ENCODE data around the gene MTMR3.

Gene MTMR3

GRCh38 chr22:30047364-30047738, 164.4 kb downstream of the MTMR3 start:
- peaks cover 18% of the 10 kb centered on the region for H3K4me1 ChIP-seq (ENCODE audit: insufficient read depth, low read length)
- TF ChIP-seq EZH2 (IDR thresholded peaks at IDR 0.05; ENCODE audit: borderline replicate concordance, low read depth, low read length, severe bottlenecking): no peak
- TF ChIP-seq CTCF (IDR thresholded peaks at IDR 0.05; ENCODE audit: borderline replicate concordance, extremely low read depth, low read length, poor library complexity, severe bottlenecking): peak; percentile 77
- H3K27ac ChIP-seq (ENCODE audit: low read length): peak overlapping the region; percentile 86
- no peaks in the 10 kb centered on the region for H3K9me3 ChIP-seq (ENCODE audit: insufficient read depth, low read length, severe bottlenecking)
- ATAC-seq (ENCODE audit: insufficient read depth, low read depth) (peak; percentile 100), DNase-seq (peak; percentile 87)
- H3K27me3 ChIP-seq (ENCODE audit: insufficient read depth, low read length, poor library complexity): no peaks in the 10 kb centered on the region
- H3K4me3 ChIP-seq (ENCODE audit: low read depth in 1 of 2, low read length in 2 of 2): peak overlapping the region in 1 of 2 experiments; percentile 50; a peak in 2 of 4 replicates
- H3K79me2 ChIP-seq (ENCODE audit: insufficient read depth, low read length): no peaks in the 10 kb centered on the region
- H3K9ac ChIP-seq (ENCODE audit: low read depth, low read length): peak overlapping the region; percentile 31
- H4K20me1 ChIP-seq (ENCODE audit: insufficient read depth, low read length): no peaks in the 10 kb centered on the region
- H3K4me2 ChIP-seq (ENCODE audit: insufficient read depth, low read length): peak overlapping the region; percentile 56
- H3K36me3 ChIP-seq (ENCODE audit: insufficient read depth, low read length): no peaks in the 10 kb centered on the region
- H2AFZ ChIP-seq (ENCODE audit: low read depth, low read length): peak overlapping the region; percentile 84

- Histone ChIP-seq H3K4me2 (ENCODE audit: insufficient read depth, low read length) (no peak overlapping the region), H3K4me1 (ENCODE audit: insufficient read depth, low read length) (peaks cover 18% of the 10 kb centered on the region), H3K9me3 (ENCODE audit: insufficient read depth, low read length, severe bottlenecking) (no peaks in the 10 kb centered on the region), H3K27ac (ENCODE audit: low read length) (no peak overlapping the region), H3K4me3 (ENCODE audit: low read depth in 1 of 2, low read length in 2 of 2) (no peak overlapping the region), H3K9ac (ENCODE audit: low read depth, low read length) (no peak overlapping the region), H3K79me2 (ENCODE audit: insufficient read depth, low read length) (no peaks in the 10 kb centered on the region), H4K20me1 (ENCODE audit: insufficient read depth, low read length) (no peaks in the 10 kb centered on the region), H3K27me3 (ENCODE audit: insufficient read depth, low read length, poor library complexity) (no peaks in the 10 kb centered on the region), H2AFZ (ENCODE audit: low read depth, low read length) (peak overlapping the region; percentile 47), H3K36me3 (ENCODE audit: insufficient read depth, low read length) (no peaks in the 10 kb centered on the region)
- ATAC-seq (ENCODE audit: insufficient read depth, low read depth) (no peak), DNase-seq (no peak)
- TF ChIP-seq EZH2 (IDR thresholded peaks at IDR 0.05; ENCODE audit: borderline replicate concordance, low read depth, low read length, severe bottlenecking) (no peak), CTCF (IDR thresholded peaks at IDR 0.05; ENCODE audit: borderline replicate concordance, extremely low read depth, low read length, poor library complexity, severe bottlenecking) (no peak)
These were observed 165.7 kb downstream of the MTMR3 start for GRCh38 chr22:30048681-30049080.

GRCh38 chr22:30054067-30054763, 171.2 kb downstream of the MTMR3 start:
- H3K27ac ChIP-seq (ENCODE audit: low read length): no peak overlapping the region
- no peak for DNase-seq

More at GRCh38 chr22:30054067-30054763, 171.2 kb downstream of the MTMR3 start:
- H3K9ac ChIP-seq (ENCODE audit: low read depth, low read length): no peak overlapping the region
- H3K79me2 ChIP-seq (ENCODE audit: insufficient read depth, low read length): no peaks in the 10 kb centered on the region
- no peaks in the 10 kb centered on the region for H3K36me3 ChIP-seq (ENCODE audit: insufficient read depth, low read length)
- 0 out of 2 replicates have a peak overlapping the region, but pooled peaks have one; percentile 15 for H2AFZ ChIP-seq (ENCODE audit: low read depth, low read length)
- no peak overlapping the region for H3K4me3 ChIP-seq (ENCODE audit: low read depth in 1 of 2, low read length in 2 of 2)
- TF ChIP-seq EZH2 (IDR thresholded peaks at IDR 0.05; ENCODE audit: borderline replicate concordance, low read depth, low read length, severe bottlenecking) (no peak), CTCF (IDR thresholded peaks at IDR 0.05; ENCODE audit: borderline replicate concordance, extremely low read depth, low read length, poor library complexity, severe bottlenecking) (no peak)
- H3K9me3 ChIP-seq (ENCODE audit: insufficient read depth, low read length, severe bottlenecking): peaks cover 2% of the 10 kb centered on the region
- H4K20me1 ChIP-seq (ENCODE audit: insufficient read depth, low read length): no peaks in the 10 kb centered on the region
- H3K27me3 ChIP-seq (ENCODE audit: insufficient read depth, low read length, poor library complexity): no peaks in the 10 kb centered on the region
- ATAC-seq (ENCODE audit: insufficient read depth, low read depth): no peak
- no peaks in the 10 kb centered on the region for H3K4me1 ChIP-seq (ENCODE audit: insufficient read depth, low read length)
- no peak overlapping the region for H3K4me2 ChIP-seq (ENCODE audit: insufficient read depth, low read length)
